Measurements from ENCODE around the gene KIF26B.
"Not testable (repeated sequence)": the region's sequence is repeated elsewhere in the genome, so short reads cannot be mapped to it uniquely, and the experiment has no call there.

DNA sequence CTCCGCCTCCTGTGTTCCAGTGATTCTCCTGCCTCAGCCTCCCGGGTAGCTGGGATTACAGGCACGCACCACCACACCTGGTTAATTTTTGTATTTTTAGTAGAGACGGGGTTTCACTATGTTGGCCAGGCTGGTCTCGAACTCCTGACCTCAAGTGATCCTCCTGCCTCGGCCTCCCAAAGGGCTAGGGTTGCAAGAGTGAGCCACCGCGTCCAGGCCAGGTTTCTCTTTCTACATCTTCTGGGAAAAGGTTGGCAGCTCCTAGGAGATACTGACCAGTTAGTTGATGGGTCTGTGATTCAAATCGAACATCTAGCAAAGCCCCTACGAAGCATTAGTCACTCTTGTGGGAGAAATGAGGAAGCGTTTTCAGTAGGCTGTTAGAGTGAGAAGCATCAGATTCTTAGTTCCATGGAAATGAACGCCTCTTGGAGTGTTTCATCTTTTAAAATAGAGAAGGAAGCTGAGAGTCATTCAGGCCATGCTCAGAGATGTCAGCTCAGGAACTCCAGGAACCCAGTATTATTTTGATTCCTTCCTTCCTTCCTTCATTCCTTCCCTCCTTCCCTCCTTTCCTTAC is 204.4 kb downstream of the KIF26B start:
- TF ChIP-seq, protein P1, sequence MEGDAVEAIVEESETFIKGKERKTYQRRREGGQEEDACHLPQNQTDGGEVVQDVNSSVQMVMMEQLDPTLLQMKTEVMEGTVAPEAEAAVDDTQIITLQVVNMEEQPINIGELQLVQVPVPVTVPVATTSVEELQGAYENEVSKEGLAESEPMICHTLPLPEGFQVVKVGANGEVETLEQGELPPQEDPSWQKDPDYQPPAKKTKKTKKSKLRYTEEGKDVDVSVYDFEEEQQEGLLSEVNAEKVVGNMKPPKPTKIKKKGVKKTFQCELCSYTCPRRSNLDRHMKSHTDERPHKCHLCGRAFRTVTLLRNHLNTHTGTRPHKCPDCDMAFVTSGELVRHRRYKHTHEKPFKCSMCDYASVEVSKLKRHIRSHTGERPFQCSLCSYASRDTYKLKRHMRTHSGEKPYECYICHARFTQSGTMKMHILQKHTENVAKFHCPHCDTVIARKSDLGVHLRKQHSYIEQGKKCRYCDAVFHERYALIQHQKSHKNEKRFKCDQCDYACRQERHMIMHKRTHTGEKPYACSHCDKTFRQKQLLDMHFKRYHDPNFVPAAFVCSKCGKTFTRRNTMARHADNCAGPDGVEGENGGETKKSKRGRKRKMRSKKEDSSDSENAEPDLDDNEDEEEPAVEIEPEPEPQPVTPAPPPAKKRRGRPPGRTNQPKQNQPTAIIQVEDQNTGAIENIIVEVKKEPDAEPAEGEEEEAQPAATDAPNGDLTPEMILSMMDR (IDR thresholded peaks at IDR 0.05; ENCODE audit: low read depth, low read length), result not testable (repeated sequence)
- TF ChIP-seq EZH2phosphoT487 (IDR thresholded peaks at IDR 0.05; ENCODE audit: low read depth), result not testable (repeated sequence)

Data from OCI-LY3 (cell line).